ENCODE measurements around the gene EXOC4. TPM values are rescaled to one million over a fixed set of nuclear protein-coding genes. Genes with fewer than 3 reads are reported as not detected.

Gene EXOC4
- polyA plus RNA-seq, 3 donors, result 76.4 to 81.9 (median 78.9) TPM

DNA sequence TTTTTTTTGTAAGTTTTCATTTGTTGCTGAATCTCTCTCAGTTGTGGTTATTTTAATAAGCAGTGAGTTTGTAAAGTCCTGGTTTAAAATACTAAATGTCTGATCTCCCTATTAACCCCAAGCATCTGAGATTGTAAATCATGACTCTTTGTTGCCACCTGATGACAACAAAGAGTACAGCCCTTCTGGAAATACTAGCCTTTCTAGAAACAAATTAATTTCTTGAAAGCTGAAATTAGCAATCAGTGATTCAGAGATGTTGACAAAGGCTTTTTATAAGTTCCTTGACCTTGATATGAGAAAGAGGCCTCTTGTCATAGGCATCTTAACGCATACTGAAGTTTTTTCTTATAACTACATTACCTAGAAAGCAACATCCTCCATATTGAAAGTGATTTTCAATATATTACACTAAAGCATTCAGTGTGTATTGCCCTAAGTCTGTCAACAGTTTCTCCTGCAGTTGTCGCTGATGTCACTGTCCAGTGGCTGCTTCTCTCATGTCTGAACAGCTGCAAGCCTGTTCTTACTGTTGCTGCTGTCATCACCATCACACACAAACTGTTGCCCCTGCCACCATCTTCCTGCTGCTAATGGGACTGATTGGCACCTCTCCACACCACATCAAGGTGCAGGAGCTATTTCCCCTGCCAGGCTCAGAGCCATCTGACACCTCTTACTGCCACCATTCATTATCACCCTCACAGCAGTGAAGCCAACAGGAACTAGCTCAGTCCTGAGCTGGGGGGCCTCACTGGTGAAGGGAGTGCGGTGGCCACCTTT, 779.1 kb downstream of the EXOC4 start:
- DNase-seq (ENCODE audit: low read depth in 3 of 3, low spot score in 2 of 3), result no peak

DNA sequence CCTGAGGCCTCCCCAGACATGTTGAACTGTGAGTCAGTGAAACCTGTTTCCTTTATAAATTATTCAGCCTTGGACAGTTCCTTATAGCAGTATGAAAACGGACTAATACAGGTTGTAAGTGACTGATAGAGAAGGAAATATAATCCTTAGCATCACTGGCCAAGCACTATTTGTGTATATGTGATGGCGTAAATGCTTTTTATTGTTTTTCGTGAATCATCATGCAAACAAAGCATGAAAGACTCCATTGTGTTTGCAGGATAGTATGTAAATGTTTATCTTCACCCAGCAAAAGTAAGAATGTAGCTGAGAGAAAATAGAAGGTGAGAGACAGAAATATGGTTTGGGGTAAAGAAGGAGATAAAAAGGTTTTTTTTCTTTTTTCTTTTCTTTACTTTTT, 781.8 kb downstream of the EXOC4 start:
- no peak for DNase-seq (ENCODE audit: low read depth in 3 of 3, low spot score in 2 of 3)

DNA sequence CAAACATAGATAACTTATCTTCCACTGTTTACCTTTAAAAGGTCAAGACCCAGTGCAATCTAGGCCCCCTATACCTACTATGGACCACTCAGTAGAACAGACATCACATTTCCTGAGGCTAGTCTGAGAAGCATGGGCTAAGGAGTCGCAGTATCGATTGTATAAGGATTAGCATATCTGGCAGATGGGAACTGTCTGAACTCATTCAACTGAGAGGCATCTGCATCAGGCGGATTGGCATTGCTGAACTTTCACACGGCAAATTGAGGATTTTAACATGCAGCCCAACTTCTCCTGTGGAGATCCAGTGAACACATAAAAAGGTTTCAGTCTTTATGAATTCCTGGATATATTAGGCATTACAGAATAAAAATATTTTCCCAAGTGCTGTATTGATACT, 785.1 kb downstream of the EXOC4 start:
- no peak for DNase-seq (ENCODE audit: low read depth in 3 of 3, low spot score in 2 of 3)

DNA sequence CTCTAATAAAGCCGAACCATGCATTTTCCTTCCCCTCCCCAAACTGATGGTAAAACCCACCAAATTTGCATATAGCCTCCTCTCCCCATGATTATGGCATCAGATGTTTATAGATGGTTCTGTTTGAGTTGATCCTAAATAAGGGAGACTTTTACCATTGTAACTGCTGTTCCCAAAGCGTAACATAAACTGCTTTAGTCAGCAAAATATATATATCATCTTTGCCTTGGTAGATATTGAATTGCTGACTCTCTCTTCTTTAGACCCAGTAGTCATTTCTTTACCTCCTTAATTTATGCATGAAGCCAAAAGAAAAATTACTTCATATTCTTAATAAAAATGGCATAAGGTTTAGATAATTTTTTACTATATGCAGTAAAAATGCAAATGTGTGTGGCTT, 788.1 kb downstream of the EXOC4 start:
- no peak for DNase-seq (ENCODE audit: low read depth in 3 of 3, low spot score in 2 of 3)

DNA sequence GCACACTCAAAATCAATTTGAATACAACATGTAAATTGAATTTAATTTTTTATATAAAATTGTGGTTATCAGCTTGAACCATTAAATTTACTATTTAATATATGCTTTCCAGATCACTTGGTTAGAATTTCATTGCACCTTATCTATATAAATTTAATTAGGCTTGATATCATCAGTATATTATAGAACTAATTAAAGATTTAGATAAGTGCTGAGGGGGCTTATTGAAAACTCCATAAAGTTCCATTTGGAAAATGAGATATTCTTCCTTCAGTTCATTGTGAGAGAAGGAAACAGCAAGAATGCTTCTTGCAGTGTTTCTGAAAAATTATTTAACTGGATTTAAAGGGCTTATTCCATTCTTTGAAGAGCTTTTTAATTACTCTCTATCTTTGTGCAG, 788.6 kb downstream of the EXOC4 start:
- no peak for DNase-seq (ENCODE audit: low read depth in 3 of 3, low spot score in 2 of 3)

DNA sequence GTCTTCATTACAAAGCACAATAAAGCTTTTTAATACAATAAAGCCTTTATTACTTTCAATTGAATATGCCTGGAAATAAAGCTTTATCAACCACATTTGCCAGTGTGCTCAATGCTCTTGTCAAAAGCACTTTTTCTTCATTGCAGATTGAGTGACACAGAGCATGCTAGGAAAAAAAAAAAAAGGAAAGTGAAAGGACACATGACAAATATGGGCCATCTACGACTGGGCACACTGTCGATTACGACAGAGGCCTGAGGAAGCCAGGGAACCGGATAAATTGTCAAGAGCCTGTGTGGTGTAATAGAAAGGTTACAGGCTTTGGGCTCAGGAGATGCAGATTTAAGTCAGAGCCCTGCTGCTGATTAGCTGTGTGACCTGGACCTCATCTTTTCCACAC, 789.4 kb downstream of the EXOC4 start:
- DNase-seq (ENCODE audit: low read depth in 3 of 3, low spot score in 2 of 3), result no peak

DNA sequence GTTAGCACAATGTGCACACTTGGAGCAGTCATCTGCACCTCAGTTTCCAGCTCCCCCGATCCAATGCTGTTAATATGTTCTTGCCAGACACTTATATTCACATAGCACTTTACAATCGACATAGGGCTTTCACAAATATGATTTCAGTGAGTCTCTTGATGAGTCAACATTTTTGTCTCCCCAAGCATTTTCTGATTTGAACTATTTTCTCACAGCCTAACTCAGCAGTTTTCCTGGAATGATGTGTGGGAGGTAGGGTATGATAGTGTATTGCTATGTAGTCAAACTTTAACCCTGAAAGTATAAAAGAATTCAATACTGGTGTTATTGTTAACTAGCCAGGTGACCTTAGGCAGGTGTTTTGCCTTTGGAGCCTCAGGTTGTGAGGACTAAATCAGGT, 791.8 kb downstream of the EXOC4 start:
- no peak for DNase-seq (ENCODE audit: low read depth in 3 of 3, low spot score in 2 of 3)

DNA sequence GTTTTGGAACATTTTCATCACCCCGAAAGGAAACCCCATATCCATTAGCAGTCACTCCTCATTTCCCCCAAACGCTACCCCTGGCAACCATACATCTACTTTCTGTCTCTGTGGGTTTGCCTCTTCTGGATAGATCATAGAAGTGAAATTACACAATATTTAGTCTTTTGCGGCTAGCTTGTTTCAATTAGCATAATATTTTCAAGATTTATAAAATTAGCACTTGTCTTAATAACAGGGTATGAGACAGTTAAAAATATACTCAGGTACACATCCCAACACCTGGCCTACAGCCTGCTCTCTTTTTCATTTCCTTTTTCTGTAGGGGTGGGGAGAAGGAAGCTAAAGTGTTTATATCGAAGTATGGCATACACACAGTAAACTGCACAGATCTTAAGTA, 792.8 kb downstream of the EXOC4 start:
- DNase-seq (ENCODE audit: low read depth in 3 of 3, low spot score in 2 of 3), result no peak

DNA sequence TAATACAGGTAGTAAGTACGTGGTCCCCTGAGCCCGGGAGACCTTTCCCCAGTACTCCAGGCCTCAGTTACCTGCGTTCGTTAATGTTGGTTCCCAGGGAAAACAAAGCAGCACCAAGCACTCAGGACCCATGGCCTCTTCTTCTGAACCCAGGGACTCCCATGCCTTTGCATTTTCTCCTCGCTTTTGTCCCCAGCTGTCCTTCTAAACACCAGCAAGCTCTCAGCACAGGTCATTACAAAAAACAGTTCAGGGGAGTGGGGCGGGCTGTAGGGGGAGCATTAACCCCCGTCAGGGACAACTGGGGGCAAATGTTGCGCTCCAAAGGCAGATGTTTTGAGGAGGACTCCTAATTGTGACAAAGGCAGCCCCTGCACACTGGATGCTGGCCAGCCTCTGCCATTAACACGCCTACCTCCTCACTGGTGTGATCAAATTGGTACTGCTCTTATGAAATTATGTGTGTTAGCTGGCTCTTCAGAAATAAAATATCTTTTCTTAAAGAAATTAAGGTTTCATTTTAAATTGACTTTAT, 793.8 kb downstream of the EXOC4 start:
- no peak for DNase-seq (ENCODE audit: low read depth in 3 of 3, low spot score in 2 of 3)

DNA sequence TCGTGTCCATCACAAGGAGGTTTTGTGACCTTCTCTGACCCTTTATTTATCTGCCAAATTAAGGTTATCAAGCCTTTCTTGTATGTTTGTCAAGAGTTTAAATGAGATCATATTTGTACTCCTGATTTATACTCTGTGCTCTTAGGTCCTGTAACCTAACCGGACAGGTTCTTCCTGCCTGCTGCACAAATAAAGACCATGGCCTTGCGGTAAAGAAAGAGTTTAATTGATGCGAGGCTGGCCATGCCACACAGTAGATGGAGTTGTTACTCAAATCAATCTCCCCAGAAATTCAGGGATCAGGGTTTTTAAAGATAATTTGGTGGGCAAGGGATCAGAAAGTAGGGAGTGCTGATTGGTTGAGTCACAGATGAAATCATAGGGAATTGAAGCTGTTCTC, 794.8 kb downstream of the EXOC4 start:
- DNase-seq (ENCODE audit: low read depth in 3 of 3, low spot score in 2 of 3), result no peak

DNA sequence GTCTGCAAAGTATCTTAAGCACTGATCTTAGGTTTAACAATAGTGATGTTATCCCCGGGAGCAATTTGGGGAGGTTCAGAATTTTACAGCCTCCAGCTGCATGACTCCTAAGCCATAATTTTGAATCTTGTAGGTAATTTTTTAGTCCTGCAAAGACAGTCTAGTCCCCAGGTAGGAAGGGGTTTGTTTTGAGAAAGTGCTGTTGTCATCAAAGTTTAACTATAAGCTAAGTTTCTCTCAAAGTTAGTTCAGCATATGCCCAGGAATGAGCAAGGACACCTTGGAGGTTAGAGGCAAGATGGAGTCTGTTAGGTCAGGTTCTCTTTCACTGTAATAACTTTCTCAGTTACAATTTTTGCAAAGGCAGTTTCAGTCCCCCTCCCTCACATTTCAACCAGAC, 795.3 kb downstream of the EXOC4 start:
- DNase-seq (ENCODE audit: low read depth in 3 of 3, low spot score in 2 of 3), result no peak

DNA sequence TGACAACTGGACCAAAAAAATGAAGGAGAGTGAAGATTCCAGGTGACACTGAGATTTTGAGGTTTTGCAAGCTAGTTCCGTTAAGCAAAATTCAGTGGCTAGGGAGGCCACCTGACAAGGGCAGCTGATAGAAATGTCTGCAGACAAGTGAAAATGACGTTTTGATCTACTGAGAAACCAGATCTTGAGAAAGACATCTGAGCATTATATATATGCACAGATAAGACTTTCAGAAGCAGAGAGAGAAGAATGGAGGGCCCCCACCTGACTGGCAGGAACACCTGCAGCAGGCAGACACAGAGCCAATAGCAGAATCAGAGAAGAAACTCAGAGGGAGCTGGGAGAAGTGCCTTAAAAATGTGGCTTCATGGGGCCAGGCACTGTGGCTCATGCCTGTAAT, 798.1 kb downstream of the EXOC4 start:
- no peak for DNase-seq (ENCODE audit: low read depth in 3 of 3, low spot score in 2 of 3)

DNA sequence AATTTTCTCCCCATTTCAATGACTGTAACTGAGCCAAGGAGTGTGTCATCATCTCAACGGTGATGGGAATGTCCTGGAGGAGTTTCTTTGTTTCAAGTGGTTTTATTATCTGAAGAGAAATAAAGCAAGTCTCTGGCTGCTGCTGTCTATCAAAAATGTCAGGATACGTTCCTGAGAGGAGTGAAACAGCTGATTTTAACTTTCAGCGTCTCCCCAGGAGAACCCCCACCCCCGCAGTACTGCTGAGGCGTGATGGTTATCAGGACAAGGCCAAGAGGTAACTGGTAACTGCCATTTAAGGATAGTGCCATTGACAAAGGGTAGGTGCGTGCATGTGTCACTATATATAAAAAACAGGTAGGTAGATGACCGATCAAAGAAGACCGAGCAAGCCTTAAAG, 803.9 kb downstream of the EXOC4 start:
- no peak for DNase-seq (ENCODE audit: low read depth in 3 of 3, low spot score in 2 of 3)

DNA sequence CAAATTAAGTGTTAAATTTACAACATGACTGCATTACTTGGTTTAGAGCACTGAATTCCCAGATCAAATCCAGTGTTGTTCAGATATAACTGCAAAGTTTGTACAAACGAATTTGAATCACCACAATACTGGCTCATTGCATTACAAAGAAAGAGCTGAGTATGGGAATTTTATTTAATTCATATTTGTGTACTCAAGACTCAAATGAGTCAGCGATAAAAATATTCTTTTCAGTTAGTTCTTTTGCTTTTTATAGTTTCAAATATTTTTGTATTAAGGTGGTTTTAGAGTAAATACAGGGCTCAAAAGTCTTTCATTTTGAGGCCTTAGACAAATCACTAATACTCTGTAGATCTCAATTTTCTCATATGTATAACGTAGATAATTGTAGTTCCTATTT, 805.6 kb downstream of the EXOC4 start:
- no peak for DNase-seq (ENCODE audit: low read depth in 3 of 3, low spot score in 2 of 3)

DNA sequence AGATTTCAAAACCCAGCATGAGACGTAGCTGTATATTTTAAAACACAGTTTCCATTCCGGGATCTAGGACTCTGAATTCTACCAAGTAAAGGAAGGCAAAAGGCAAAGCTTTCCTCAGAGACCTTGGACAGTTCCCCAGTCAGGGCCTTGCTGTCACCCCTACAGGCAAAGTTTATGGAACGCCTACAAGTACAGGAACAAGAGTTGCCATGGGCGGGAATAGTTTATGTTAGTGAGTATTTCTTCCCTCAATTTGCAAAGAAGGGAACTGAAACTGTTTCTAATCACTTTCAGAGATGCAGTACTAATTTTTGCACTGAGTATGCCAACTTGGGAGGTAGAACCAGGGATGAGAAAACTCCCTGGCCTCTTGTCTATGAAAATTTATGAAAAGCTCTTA, 806.1 kb downstream of the EXOC4 start:
- DNase-seq (ENCODE audit: low read depth in 3 of 3, low spot score in 2 of 3), result no peak

DNA sequence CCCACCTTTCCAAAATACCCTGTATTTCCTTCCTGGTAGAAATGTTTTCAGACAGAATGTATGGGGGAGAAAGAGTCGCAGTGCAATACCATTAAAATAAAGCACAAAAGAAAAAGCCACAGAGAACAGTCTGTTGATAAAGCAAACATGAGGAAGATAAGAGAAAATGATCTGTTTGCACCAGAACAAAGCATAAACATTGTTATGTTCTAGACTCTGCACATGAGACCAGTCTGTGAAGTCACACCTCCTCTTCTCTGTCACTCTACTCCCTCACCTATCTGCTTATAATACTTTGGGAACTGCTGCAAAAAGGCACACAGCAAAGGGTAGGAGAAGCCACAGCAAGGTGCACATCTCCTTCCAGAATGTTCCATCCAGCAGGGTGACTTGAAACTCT, 807.0 kb downstream of the EXOC4 start:
- DNase-seq (ENCODE audit: low read depth in 3 of 3, low spot score in 2 of 3), result no peak

DNA sequence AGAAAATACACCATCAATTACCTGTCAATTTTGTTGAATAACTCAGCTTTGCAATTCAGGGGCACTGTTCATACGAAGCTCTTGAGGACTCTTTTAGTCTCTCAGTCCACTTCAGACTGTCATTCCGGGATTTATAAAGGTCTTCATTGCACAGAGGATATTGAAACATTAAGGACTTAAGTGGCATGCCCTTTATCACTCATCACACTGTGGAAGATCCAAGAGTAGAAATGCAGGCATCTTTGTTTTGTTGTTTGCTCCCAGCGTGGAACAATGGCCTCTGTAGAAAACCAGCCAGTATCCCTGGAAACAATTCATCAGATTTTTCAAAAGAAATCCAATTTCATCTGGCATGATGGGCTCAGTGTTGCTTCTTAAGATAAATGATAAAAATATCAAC, 808.0 kb downstream of the EXOC4 start:
- DNase-seq (ENCODE audit: low read depth in 3 of 3, low spot score in 2 of 3), result no peak

DNA sequence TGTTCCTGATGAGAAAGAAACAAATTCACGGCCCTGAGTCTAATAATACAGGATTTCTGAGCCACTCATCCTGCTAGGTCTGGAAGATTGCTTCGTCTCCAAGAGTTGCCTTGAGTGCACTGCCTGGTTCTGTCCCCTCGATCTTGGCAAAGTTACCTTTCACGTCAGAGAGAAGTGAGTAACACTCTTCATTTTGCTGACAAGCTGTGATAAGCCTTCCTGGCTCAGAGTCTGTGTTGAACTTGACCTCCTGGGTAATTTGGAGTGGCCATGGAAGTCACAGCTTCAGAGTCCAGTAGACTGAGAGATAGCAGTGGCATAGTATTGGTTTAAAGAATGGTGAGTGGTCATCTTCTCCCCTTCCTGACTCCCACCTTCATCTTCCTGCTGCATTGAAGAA, 809.6 kb downstream of the EXOC4 start:
- DNase-seq (ENCODE audit: low read depth in 3 of 3, low spot score in 2 of 3), result no peak

DNA sequence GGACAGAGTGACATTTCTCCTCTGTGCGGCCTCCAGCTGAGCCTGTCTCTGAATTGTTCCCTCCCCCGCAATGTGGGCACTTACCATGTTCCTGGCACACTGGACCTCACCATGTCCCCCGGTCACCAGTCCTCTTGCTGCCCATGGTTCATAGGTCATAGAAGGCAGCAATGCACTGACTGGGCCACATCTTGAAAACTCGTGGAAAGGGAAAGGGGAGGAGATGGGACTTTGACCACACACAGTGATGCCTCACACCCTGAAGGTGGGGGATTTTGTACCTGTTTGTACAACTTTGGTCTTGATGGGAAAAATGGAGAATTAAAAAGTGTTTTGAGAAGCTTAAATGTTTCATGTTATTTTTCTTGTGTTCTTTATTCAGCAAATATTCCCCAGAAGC, 812.5 kb downstream of the EXOC4 start:
- no peak for DNase-seq (ENCODE audit: low read depth in 3 of 3, low spot score in 2 of 3)

DNA sequence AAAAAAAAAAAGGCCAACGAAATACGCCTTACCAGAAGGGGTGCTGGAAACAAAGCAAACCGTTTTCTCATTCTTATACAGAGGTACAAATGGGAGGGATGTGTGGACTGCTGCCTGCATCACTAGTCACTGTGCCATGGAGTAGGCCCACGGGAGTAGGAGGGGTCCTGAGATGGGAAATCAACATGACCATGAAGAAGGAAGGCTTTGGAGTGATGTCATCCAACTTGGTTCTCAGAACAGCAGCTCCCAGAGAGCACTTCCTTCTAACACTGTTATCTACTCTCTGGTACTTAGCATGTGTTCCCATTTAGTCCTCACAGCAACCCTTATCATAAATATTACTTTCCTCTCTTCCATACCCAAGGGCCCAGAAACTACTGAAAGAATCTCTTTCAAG, 814.3 kb downstream of the EXOC4 start:
- DNase-seq (ENCODE audit: low read depth in 3 of 3, low spot score in 2 of 3), result no peak

DNA sequence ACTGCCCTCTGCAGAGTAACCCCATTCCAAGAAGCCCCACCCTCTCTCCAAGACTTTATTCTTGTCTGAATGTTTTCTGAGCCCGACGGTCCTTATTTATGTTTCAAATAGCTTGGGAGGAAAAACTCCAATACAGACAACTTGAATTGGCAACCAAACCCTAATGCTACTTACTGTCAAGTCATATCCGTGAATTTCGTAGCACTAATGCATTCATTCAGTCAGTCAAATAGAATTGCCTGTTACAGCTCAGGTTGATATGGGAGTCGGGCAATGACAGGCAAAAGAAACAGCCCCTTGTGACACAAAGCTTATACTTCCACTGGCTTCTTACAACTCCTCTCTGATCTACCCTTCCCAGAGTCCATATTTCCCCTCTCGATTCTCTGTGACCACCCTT, 815.8 kb downstream of the EXOC4 start:
- DNase-seq (ENCODE audit: low read depth in 3 of 3, low spot score in 2 of 3), result no peak

DNA sequence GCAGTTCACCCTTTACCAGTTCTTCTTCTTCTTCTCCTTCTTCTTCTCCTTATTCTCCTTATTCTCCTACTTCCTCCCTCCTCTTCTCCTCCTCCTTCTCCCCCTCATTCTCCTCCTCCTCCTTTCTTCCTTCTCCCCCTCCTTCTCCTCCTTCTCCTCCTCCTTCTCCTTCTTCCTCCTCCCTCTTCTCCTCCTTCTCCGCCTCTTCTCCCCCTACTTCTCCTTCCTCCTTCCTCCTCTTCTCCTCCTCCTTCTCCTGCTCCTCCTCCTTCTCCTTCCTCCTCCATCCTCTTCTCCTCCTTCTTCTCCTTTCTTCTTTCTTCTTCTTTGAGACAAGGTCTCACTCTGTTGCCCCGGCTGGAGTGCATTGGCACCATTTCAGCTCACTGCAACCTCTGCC, 816.3 kb downstream of the EXOC4 start:
- no peak for DNase-seq (ENCODE audit: low read depth in 3 of 3, low spot score in 2 of 3)

DNA sequence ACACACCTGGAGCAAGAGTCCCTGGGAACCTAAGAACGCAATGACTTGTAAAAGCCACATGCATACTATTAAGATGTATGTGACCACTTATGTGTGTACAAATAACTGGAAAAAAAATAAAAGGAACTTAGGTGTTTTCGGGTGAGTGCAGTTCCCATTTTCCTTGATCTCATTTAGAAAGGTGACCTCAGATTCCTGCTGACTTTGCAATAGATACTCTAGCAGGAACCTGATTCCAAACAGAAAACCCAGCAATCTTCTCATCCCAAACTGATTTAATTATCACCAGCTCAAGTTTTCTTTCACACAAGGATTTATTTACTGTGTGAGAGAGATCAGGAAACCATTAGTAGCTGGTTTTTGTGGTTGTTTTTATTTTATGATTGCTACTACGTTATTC, 817.8 kb downstream of the EXOC4 start:
- DNase-seq (ENCODE audit: low read depth in 3 of 3, low spot score in 2 of 3), result no peak
